ENCODE results near the gene GAL3ST2. TPM values are rescaled to one million over a fixed set of nuclear protein-coding genes. Genes with fewer than 3 reads are reported as not detected.
"Not testable (repeated sequence)": the region's sequence is repeated elsewhere in the genome, so short reads cannot be mapped to it uniquely, and the experiment has no call there.

GAL3ST2 gene
- total and polyA plus RNA-seq, 4 experiments from 2014 or later = 0.14 to 0.39 TPM; not detected in 2

DNA sequence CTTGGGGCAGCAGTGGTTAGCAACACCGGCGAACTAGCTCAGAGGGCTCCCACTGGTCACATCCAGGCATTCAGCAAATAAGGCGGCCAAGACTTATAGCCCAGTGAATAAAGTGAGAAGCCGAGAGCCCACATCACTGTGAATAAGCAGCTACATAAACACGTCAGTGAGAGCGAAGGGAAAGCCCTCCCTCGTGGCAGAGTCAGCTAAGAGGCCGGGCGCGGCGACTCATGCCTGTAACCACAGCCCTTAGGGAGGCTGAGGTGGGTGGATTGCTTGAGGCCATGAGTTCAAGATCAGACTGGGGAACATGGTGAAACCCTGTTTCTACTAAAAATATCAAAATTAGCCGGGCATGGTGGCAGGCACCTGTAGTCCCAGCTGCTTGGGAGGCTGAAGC lies 37.0 kb upstream of the GAL3ST2 start:
- Histone ChIP-seq H3K4me3 (ENCODE audit: low read length in 2 of 2) (no peak overlapping the region), H3K4me1 (ENCODE audit: insufficient read depth, low read length) (peaks cover 34% of the 10 kb centered on the region), H3K9me3 (ENCODE audit: control insufficient read depth in 1 of 2, low read length in 2 of 2) (no peaks in the 10 kb centered on the region), H3K36me3 (ENCODE audit: insufficient read depth, low read length) (peaks cover 2% of the 10 kb centered on the region), H3K27me3 (ENCODE audit: insufficient read depth, low read length) (no peaks in the 10 kb centered on the region), H3K27ac (ENCODE audit: low read depth, low read length) (no peak overlapping the region)
- peaks cover 0 to 3% (median 0%) of the 10 kb centered on the region in 8 donors for H3K9me3 Mint-ChIP-seq
- peak in 1 of 5 donors; percentile 54 for DNase-seq
- intact Hi-C loops (cut with micrococcal nuclease) = no loop called here
- H3K27me3 Mint-ChIP-seq = no peaks in the 10 kb centered on the region
- peaks cover 21 to 41% (median 31%) of the 10 kb centered on the region in 4 donors for H3K4me1 Mint-ChIP-seq
- H3K27ac Mint-ChIP-seq = peak overlapping the region in 6 of 7 donors; percentile 11 to 91 (median 78)
- H3K36me3 Mint-ChIP-seq = peaks cover 0 to 6% of the 10 kb centered on the region in 2 donors
- ChIA-PET CTCF (ENCODE audit: partially characterized antibody) (interaction anchor here (1.3 to 2.4 kb wide), 3 partner anchors 34 to 139 kb away, joined by 3 to 9 read pairs (median 4); partner anchors contain the start of gene ING5), POLR2A (ENCODE audit: partially characterized antibody) (interaction anchor here (0.8 to 3.2 kb wide), 8 partner anchors 24 to 128 kb away, joined by 3 to 19 read pairs (median 5); partner anchors contain the start of genes DTYMK and ING5)
- peak overlapping the region in 6 of 8 donors; percentile 54 to 82 (median 58) for H3K4me3 Mint-ChIP-seq

DNA sequence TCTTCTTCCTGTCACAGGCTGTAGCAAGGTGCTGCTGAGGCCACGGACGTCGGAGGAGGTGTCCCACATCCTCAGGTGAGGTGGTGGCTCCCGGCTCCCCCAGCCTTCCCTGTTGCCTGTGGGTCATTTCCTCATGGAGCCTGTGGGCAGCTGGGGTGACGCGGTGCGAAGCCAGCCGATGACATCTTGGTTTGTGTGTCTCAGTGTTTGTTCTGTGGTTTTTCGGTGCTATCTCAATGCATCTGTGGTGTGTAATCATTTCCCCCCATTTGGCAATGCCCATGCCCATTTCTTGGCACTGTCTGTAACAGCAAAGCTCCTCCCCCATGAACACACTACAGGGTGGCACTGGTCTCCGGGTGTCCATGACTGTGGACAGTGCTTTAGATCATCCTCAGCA lies 35.6 kb upstream of the GAL3ST2 start:
- H3K27ac Mint-ChIP-seq = peak overlapping the region; percentile 25 to 91 (median 75)
- peak in 4 of 5 donors; percentile 48 to 76 (median 54) for DNase-seq
- Histone ChIP-seq H3K27me3 (ENCODE audit: insufficient read depth, low read length) (no peaks in the 10 kb centered on the region), H3K4me3 (ENCODE audit: low read length in 2 of 2) (no peak overlapping the region), H3K36me3 (ENCODE audit: insufficient read depth, low read length) (peaks cover 11% of the 10 kb centered on the region), H3K9me3 (ENCODE audit: control insufficient read depth in 1 of 2, low read length in 2 of 2) (no peaks in the 10 kb centered on the region), H3K27ac (ENCODE audit: low read depth, low read length) (no peak overlapping the region), H3K4me1 (ENCODE audit: insufficient read depth, low read length) (peaks cover 28% of the 10 kb centered on the region)
- no peaks in the 10 kb centered on the region for H3K27me3 Mint-ChIP-seq
- H3K4me3 Mint-ChIP-seq = peak overlapping the region; percentile 40 to 82 (median 67)
- H3K4me1 Mint-ChIP-seq = peaks cover 21 to 41% (median 31%) of the 10 kb centered on the region in 4 donors
- intact Hi-C loops (cut with micrococcal nuclease) = no loop called here
- CTCF ChIA-PET (ENCODE audit: partially characterized antibody) = interaction anchor here (1.1 to 1.3 kb wide), 2 partner anchors 32 to 39 kb away, joined by 3 to 4 read pairs; partner anchors contain the start of gene ING5
- POLR2A ChIA-PET (ENCODE audit: partially characterized antibody) = interaction anchor here (0.9 to 3.2 kb wide), 5 partner anchors 16 to 123 kb away, joined by 3 to 19 read pairs (median 5); partner anchors contain the start of genes DTYMK and ING5
- H3K36me3 Mint-ChIP-seq = peaks cover 8 to 18% of the 10 kb centered on the region in 2 donors
- peaks cover 0 to 3% (median 0%) of the 10 kb centered on the region in 8 donors for H3K9me3 Mint-ChIP-seq

DNA sequence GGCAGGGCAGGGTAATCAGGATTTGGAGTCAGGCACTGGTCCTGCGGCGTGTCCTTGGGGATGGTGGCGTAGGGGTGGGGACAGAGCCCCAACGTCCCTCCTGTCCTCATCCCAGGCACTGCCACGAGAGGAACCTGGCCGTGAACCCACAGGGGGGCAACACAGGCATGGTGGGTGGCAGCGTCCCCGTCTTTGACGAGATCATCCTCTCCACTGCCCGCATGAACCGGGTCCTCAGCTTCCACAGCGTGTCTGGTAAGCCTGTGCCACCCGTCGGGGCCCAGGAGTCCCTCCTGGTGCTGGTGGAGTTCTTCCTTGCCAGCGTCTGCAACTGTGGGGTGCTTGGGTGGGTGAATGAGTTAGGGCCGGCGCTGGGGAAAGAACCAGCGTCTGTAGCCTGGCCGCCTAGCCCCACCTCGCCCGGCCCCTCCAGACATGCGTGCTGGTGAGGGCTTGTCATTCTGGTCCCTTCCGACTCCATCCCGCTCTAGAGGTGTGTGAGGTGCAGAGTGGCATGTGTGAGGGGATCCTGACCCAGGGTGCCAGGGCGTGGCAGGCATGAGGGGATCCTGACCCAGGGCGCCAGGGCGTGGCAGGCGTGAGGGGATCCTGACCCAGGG lies 34.2 kb upstream of the GAL3ST2 start:
- intact Hi-C loops (cut with micrococcal nuclease) = no loop called here
- H3K4me1 ChIP-seq (ENCODE audit: insufficient read depth, low read length) = peaks cover 27% of the 10 kb centered on the region
- H3K27ac ChIP-seq (ENCODE audit: low read depth, low read length) = no peak overlapping the region
- peaks cover 19 to 39% (median 30%) of the 10 kb centered on the region in 4 donors for H3K4me1 Mint-ChIP-seq
- peaks cover 16 to 24% of the 10 kb centered on the region in 2 donors for H3K36me3 Mint-ChIP-seq
- CTCF ChIA-PET (ENCODE audit: partially characterized antibody) = no interaction called here
- POLR2A ChIA-PET (ENCODE audit: partially characterized antibody) = interaction anchor here (0.6 kb wide), 1 partner anchor 126 kb away, joined by 3 read pairs; no protein-coding TSS in a partner anchor
- H3K4me3 ChIP-seq (ENCODE audit: low read length in 2 of 2) = no peak overlapping the region
- no peaks in the 10 kb centered on the region for H3K9me3 ChIP-seq (ENCODE audit: control insufficient read depth in 1 of 2, low read length in 2 of 2)
- H3K27ac Mint-ChIP-seq = no peak overlapping the region
- no peaks in the 10 kb centered on the region for H3K27me3 Mint-ChIP-seq
- no peaks in the 10 kb centered on the region for H3K27me3 ChIP-seq (ENCODE audit: insufficient read depth, low read length)
- H3K36me3 ChIP-seq (ENCODE audit: insufficient read depth, low read length) = peaks cover 11% of the 10 kb centered on the region
- DNase-seq = no peak
- H3K4me3 Mint-ChIP-seq = no peak overlapping the region
- peaks cover 0 to 3% (median 0%) of the 10 kb centered on the region in 8 donors for H3K9me3 Mint-ChIP-seq

DNA sequence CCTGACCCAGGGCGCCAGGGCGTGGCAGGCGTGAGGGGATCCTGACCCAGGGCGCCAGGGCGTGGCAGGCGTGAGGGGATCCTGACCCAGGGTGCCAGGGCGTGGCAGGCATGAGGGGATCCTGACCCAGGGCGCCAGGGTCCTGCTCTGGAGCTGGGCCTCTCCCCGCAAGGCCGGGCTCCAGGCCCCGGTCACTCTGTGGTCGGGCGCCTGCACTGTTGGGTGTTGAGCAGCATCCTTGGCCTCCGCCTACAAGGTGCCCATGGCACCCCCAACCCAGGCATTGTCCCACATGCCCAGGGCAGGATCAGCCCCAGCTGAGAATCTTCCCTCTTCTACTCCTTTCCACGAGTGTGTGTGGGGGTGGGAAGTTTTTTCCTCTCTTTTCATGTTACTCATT lies 33.6 kb upstream of the GAL3ST2 start:
- Histone ChIP-seq H3K4me1 (ENCODE audit: insufficient read depth, low read length) (peaks cover 27% of the 10 kb centered on the region), H3K36me3 (ENCODE audit: insufficient read depth, low read length) (peaks cover 11% of the 10 kb centered on the region)
- H3K9me3 ChIP-seq (ENCODE audit: control insufficient read depth in 1 of 2, low read length in 2 of 2); H3K9me3 Mint-ChIP-seq; CTCF ChIA-PET (ENCODE audit: partially characterized antibody); H3K4me3 ChIP-seq (ENCODE audit: low read length in 2 of 2); H3K27me3 Mint-ChIP-seq; H3K4me3 Mint-ChIP-seq; intact Hi-C loops (cut with micrococcal nuclease); H3K27ac Mint-ChIP-seq; H3K27me3 ChIP-seq (ENCODE audit: insufficient read depth, low read length); H3K27ac ChIP-seq (ENCODE audit: low read depth, low read length): not testable (repeated sequence)
- Mint-ChIP-seq H3K4me1 (peaks cover 15 to 33% (median 29%) of the 10 kb centered on the region in 4 donors), H3K36me3 (peaks cover 16 to 24% of the 10 kb centered on the region in 2 donors)
- POLR2A ChIA-PET (ENCODE audit: partially characterized antibody) = interaction anchor here (0.6 kb wide), 1 partner anchor 125 kb away, joined by 3 read pairs; no protein-coding TSS in a partner anchor
- peak in 1 of 5 donors; percentile 9 for DNase-seq

DNA sequence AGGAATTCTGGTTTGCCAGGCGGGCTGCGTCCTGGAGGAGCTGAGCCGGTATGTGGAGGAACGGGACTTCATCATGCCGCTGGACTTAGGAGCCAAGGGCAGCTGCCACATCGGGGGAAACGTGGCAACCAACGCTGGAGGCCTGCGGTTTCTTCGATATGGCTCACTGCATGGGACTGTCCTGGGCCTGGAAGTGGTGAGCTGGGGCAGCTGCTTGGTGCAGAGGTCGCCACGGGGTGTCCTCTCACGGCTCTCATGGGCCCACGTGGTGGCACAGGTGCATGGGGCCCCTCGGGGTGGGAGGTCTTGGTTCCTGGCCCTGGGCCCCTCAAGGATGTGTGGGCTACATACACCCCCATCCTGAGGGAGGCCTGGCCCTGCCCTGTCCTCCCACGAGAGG lies 33.0 kb upstream of the GAL3ST2 start:
- H3K4me1 ChIP-seq (ENCODE audit: insufficient read depth, low read length) = peaks cover 27% of the 10 kb centered on the region
- peaks cover 11% of the 10 kb centered on the region for H3K36me3 ChIP-seq (ENCODE audit: insufficient read depth, low read length)
- no peaks in the 10 kb centered on the region for H3K9me3 ChIP-seq (ENCODE audit: control insufficient read depth in 1 of 2, low read length in 2 of 2)
- peaks cover 16 to 23% of the 10 kb centered on the region in 2 donors for H3K36me3 Mint-ChIP-seq
- CTCF ChIA-PET (ENCODE audit: partially characterized antibody) = no interaction called here
- H3K27ac Mint-ChIP-seq = peak overlapping the region in 1 of 7 donors; percentile 53
- peak in 1 of 5 donors; percentile 12 for DNase-seq
- intact Hi-C loops (cut with micrococcal nuclease) = no loop called here
- H3K4me3 ChIP-seq (ENCODE audit: low read length in 2 of 2) = no peak overlapping the region
- H3K9me3 Mint-ChIP-seq = peaks cover 0 to 1% (median 0%) of the 10 kb centered on the region in 8 donors
- no peak overlapping the region for H3K4me3 Mint-ChIP-seq
- H3K27me3 ChIP-seq (ENCODE audit: insufficient read depth, low read length) = no peaks in the 10 kb centered on the region
- H3K4me1 Mint-ChIP-seq = peaks cover 15 to 31% (median 29%) of the 10 kb centered on the region in 4 donors
- POLR2A ChIA-PET (ENCODE audit: partially characterized antibody) = no interaction called here
- no peak overlapping the region for H3K27ac ChIP-seq (ENCODE audit: low read depth, low read length)
- no peaks in the 10 kb centered on the region for H3K27me3 Mint-ChIP-seq

DNA sequence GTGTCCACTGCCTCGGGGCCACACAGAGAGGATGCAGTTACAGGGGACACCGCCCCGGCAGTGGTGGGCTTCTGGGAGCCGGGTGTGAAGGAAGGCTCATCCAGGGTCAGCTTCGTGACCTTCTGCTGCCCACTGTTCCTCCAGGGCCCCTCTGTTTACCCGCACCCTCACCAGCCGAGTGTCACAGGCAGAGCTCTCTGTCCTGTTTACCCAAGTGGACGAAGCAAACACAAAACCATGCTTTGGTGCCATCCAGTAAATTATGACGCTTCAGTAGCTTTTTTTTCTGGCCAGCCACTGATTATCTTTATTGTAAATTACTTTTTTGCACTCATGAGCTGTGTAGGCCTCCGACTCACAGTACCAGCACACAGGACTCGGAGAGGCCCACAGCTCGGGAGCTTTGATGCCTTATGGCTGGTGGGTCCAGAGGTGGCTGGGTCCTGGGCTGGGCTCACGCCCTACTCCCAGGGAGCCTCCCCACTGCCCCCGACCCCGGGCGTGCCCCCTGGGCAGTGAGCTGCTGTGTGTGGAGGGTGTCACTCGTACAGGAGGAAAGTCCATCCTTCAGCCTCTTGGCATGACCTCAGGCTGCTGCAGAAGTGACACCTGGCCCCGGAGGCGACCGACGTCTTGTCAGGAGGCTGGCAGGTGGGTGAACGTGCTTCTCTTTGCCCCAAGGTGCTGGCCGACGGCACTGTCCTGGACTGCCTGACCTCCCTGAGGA lies 32.4 kb upstream of the GAL3ST2 start:
- no peaks in the 10 kb centered on the region for H3K9me3 ChIP-seq (ENCODE audit: control insufficient read depth in 1 of 2, low read length in 2 of 2)
- H3K9me3 Mint-ChIP-seq = peaks cover 0 to 1% (median 0%) of the 10 kb centered on the region in 8 donors
- peaks cover 16 to 28% of the 10 kb centered on the region in 2 donors for H3K36me3 Mint-ChIP-seq
- no peak overlapping the region for H3K27ac ChIP-seq (ENCODE audit: low read depth, low read length)
- ChIA-PET POLR2A (ENCODE audit: partially characterized antibody) (no interaction called here), CTCF (ENCODE audit: partially characterized antibody) (no interaction called here)
- H3K4me1 Mint-ChIP-seq = peaks cover 13 to 26% (median 26%) of the 10 kb centered on the region in 4 donors
- no peaks in the 10 kb centered on the region for H3K27me3 Mint-ChIP-seq
- peaks cover 11% of the 10 kb centered on the region for H3K36me3 ChIP-seq (ENCODE audit: insufficient read depth, low read length)
- H3K27ac Mint-ChIP-seq = no peak overlapping the region
- H3K4me3 Mint-ChIP-seq = no peak overlapping the region
- DNase-seq = peak in 1 of 5 donors; percentile 3
- no peaks in the 10 kb centered on the region for H3K27me3 ChIP-seq (ENCODE audit: insufficient read depth, low read length)
- intact Hi-C loops (cut with micrococcal nuclease) = no loop called here
- H3K4me3 ChIP-seq (ENCODE audit: low read length in 2 of 2) = no peak overlapping the region
- peaks cover 27% of the 10 kb centered on the region for H3K4me1 ChIP-seq (ENCODE audit: insufficient read depth, low read length)

DNA sequence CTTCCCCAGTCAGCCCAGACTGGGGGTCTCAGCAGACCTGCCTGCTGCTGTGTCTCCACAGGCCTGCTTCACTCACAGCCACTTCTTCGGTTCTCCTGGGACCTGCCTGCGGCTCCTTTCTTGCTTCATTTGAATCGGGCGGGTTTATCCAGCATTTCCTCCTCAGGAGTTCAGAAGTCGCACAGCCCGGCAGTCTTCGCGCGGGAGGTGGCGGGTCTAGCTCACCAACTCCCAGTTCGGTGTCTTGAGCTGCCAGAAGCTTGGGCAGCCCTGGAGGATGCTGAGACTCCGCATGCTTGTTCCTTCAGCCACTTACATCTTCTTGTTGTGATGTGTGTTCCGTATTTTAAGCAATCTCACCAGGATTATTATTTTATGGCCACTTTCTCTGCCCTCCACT lies 31.3 kb upstream of the GAL3ST2 start:
- ChIA-PET CTCF (ENCODE audit: partially characterized antibody) (no interaction called here), POLR2A (ENCODE audit: partially characterized antibody) (no interaction called here)
- no peaks in the 10 kb centered on the region for H3K27me3 ChIP-seq (ENCODE audit: insufficient read depth, low read length)
- peaks cover 18% of the 10 kb centered on the region for H3K4me1 ChIP-seq (ENCODE audit: insufficient read depth, low read length)
- no peak overlapping the region for H3K27ac ChIP-seq (ENCODE audit: low read depth, low read length)
- DNase-seq = no peak
- H3K36me3 ChIP-seq (ENCODE audit: insufficient read depth, low read length) = peaks cover 11% of the 10 kb centered on the region
- peaks cover 0 to 2% (median 0%) of the 10 kb centered on the region in 8 donors for H3K9me3 Mint-ChIP-seq
- H3K4me3 ChIP-seq (ENCODE audit: low read length in 2 of 2) = no peak overlapping the region
- H3K4me3 Mint-ChIP-seq = no peak overlapping the region
- intact Hi-C loops (cut with micrococcal nuclease) = no loop called here
- no peaks in the 10 kb centered on the region for H3K9me3 ChIP-seq (ENCODE audit: control insufficient read depth in 1 of 2, low read length in 2 of 2)
- H3K27ac Mint-ChIP-seq = peak overlapping the region in 1 of 7 donors; percentile 5
- H3K36me3 Mint-ChIP-seq = peaks cover 16 to 31% of the 10 kb centered on the region in 2 donors
- H3K4me1 Mint-ChIP-seq = peaks cover 10 to 21% (median 15%) of the 10 kb centered on the region in 4 donors
- no peaks in the 10 kb centered on the region for H3K27me3 Mint-ChIP-seq
